Spleen (tissue), 7 donors: Measurements from ENCODE around the gene MMEL1.

Source experiments
- CTCF ChIP-seq, 11 experiments: fragments of 200-600 bp in 7 of 11; fragments of 450-650 bp in 4 of 11; sonication (generic) in 4 of 11; IDR thresholded peaks in 8 of 11; conservative IDR thresholded peaks in 3 of 11; 1 replicate in 7 of 11; 2 replicates in 4 of 11; pipeline versions ENCODE4 v1.4.0 to v1.8.0; 2016 to 2021; ENCODE audit warnings: antibody characterized with exemption in 11 of 11, inconsistent platforms in 4 of 11, mild to moderate bottlenecking in 1 of 11
- POLR2AphosphoS5 ChIP-seq, 3 donors: sonication (generic); formaldehyde crosslinking; IDR thresholded peaks; one replicate each; pipeline ENCODE4 v1.5.1; 2017; ENCODE audit warnings: antibody characterized with exemption in 3 of 3
- donor health status: DM: no; HTN: no; CAD: no; lungs with moderate emphysema.
- donor health status: DM: no; HTN: no; CAD: no.
- donor health status: DM: no; HTN: no; CAD: no.

- no peak for TF ChIP-seq CTCF (IDR thresholded peaks at IDR 0.05 in 8 of 11, conservative IDR thresholded peaks at IDR 0.05 in 3 of 11)
- TF ChIP-seq POLR2AphosphoS5 (IDR thresholded peaks at IDR 0.05): no peak
Measured at GRCh38 chr1:2625311-2625710, 7.5 kb downstream of the MMEL1 start.
